Thymus (tissue), 11 donors: Measurements from ENCODE around the gene ZC3H12C. TPM values are rescaled to one million over a fixed set of nuclear protein-coding genes. Genes with fewer than 3 reads are reported as not detected.
A peak's percentile ranks its signal among the peaks of the same experiment; 100 is the strongest.
"Not testable (repeated sequence)": the region's sequence is repeated elsewhere in the genome, so short reads cannot be mapped to it uniquely, and the experiment has no call there.

ENCODE experiments used
- DNase-seq, 9 donors: peaks; one replicate each; pipeline ENCODE4 v3.0.0-alpha.2; 2013; ENCODE audit warnings: low spot score in 9 of 9, low read depth in 6 of 9, missing footprints in 1 of 9
- H3K27ac ChIP-seq, 2 donors: one replicate each; pipeline ENCODE4 v1.5.1; 2013; ENCODE audit warnings: control low read depth in 1 of 2, low read depth in 1 of 2, low read length in 1 of 2, mild to moderate bottlenecking in 1 of 2, moderate library complexity in 1 of 2
- H3K27me3 ChIP-seq, 2 donors: one replicate each; pipeline ENCODE4 v1.5.1; 2013; ENCODE audit warnings: low read length in 1 of 2; ENCODE audit not compliant: control insufficient read depth in 2 of 2, insufficient read depth in 1 of 2
- H3K36me3 ChIP-seq, 2 donors: one replicate each; pipeline ENCODE4 v1.5.1; 2013; ENCODE audit warnings: low read length in 1 of 2, mild to moderate bottlenecking in 1 of 2, moderate library complexity in 1 of 2; ENCODE audit not compliant: control insufficient read depth in 2 of 2, insufficient read depth in 2 of 2
- H3K4me1 ChIP-seq, 2 donors: one replicate each; pipeline ENCODE4 v1.5.1; 2013; ENCODE audit warnings: low read length in 2 of 2; ENCODE audit not compliant: control insufficient read depth in 2 of 2, insufficient read depth in 2 of 2
- H3K4me3 ChIP-seq, 2 donors: one replicate each; pipeline ENCODE4 v1.5.1; 2013; ENCODE audit warnings: low read length in 2 of 2, control low read depth in 1 of 2, mild to moderate bottlenecking in 1 of 2
- H3K9me3 ChIP-seq, 2 donors: one replicate each; pipeline ENCODE4 v1.5.1; 2013; ENCODE audit warnings: low read length in 1 of 2, mild to moderate bottlenecking in 1 of 2; ENCODE audit not compliant: control insufficient read depth in 2 of 2, insufficient read depth in 1 of 2
- WGBS: extraction: QIAGEN DNeasy Blood & Tissue Kit; methylation state at CpG from one replicate; pipeline ENCODE4 v1.1.7; 2013; 5-methylcytosine and 5-hydroxymethylcytosine counted together
- polyA plus RNA-seq: library from polyadenylated mRNA; stranded (reverse); fragments of 200-250 nt; gene quantifications from one replicate; pipeline ENCODE4 v1.2.3, GENCODE V29; 2013
- total RNA-seq: library from RNA; stranded (reverse); fragments of 120-200 nt; gene quantifications from one replicate; pipeline ENCODE4 v1.2.4, GENCODE V29; 2013
- donor health status: healthy.

The ZC3H12C gene
- total and polyA plus RNA-seq, 2 donors, result 2.6 to 3.0 TPM

DNA sequence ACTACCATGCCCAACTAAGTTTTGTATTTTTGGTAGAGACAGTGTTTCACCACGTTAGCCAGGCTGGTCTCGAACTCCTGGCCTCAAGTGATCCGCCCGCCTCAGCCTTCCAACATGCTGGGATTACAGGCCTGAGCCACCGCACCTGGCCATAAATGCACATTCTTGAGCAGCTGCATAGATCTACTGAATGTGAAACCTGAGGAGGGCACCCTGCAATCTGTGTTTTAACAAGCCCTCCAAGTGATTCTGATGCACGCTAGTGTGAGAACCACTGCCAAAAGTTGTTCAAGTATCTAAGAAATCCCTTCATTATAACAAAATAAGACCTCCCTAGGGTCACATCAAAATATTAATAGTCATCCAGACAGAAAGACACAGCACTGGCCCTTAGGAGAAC lies 113.9 kb downstream of the ZC3H12C start:
- Histone ChIP-seq H3K36me3 (no peaks in the 10 kb centered on the region), H3K4me3 (no peak overlapping the region), H3K27me3 (no peaks in the 10 kb centered on the region), H3K4me1 (no peaks in the 10 kb centered on the region), H3K27ac (no peak overlapping the region), H3K9me3 (peaks cover 0 to 4% of the 10 kb centered on the region in 2 donors)
- no peak for DNase-seq
- WGBS, result 96% methylated on average over 6 of the region's 6 CpGs

DNA sequence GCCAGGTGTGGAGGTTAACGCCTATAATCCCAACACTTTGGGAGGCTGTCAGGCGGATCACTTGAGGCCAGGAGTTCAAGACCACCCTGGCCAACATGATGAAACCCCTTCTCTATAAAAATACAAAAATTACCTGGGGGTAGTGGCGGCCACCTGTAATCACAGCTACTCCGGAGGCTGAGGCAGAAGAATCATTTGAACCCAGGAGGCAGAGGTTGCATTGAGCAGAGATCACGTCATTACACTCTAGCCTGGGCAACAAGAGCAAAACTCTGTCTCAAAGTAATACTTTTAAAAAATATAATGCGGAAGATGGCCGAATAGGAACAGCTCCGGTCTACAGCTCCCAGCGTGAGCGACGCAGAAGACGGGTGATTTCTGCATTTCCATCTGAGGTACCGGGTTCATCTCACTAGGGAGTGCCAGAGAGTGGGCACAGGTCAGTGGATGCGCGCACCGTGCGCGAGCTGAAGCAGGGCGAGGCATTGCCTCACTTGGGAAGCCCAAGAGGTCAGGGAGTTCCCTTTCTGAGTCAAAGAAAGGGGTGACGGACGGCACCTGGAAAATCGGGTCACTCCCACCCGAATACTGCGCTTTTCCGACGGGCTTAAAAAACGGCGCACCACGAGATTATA lies 115.6 kb downstream of the ZC3H12C start:
- not testable (repeated sequence) for H3K4me3 ChIP-seq, H3K27ac ChIP-seq

DNA sequence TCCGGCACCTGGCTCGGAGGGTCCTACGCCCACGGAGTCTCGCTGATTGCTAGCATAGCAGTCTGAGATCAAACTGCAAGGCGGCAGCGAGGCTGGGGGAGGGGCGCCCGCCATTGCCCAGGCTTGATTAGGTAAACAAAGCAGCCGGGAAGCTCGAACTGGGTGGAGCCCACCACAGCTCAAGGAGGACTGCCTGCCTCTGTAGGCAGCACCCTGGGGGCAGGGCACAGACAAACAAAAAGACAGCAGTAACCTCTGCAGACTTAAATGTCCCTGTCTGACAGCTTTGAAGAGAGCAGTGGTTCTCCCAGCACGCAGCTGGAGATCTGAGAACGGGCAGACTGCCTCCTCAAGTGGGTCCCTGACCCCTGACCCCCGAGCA lies 116.1 kb downstream of the ZC3H12C start:
- H3K4me1 ChIP-seq, H3K4me3 ChIP-seq, DNase-seq, H3K27ac ChIP-seq, H3K9me3 ChIP-seq, H3K36me3 ChIP-seq, H3K27me3 ChIP-seq: not testable (repeated sequence)
- 36% methylated on average over 8 of the region's 14 CpGs for WGBS

More for the DNA sequence above, 115.6 kb downstream of the ZC3H12C start:
- peak in 1 of 9 donors; percentile 15 for DNase-seq
- H3K36me3 ChIP-seq, H3K27me3 ChIP-seq, H3K9me3 ChIP-seq, H3K4me1 ChIP-seq: not testable (repeated sequence)
- WGBS, result 73% methylated on average over 24 of the region's 29 CpGs

DNA sequence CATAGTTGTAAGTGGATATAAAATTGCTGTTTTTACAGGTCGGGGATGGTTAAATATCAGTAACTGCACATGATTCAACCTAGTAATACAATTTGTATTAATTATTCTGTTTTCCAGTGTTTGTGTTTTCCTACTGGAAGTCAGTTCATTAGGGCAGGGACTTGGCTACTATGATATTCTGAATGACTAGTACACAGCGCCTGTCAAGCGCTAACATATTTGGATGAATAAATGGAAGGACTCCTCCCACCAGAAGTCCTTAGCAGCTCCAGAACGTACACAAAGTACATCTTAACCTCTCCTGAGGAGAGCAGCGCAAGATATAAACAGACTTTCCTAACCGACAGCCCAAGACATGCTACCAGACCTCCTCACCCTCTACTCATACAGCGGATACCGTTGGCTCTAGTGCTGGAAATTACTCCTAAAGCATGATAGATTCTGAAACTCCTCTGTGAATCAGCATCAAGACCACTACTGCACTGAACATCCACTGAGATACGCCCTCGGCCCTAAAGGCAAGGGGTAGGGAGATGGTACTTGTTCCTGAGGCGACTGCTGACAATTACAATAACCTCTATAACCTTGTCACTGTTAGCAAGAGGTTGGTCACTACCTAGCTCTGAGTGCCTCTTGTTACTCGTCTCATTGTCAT lies 124.2 kb downstream of the ZC3H12C start:
- whole genome bisulfite sequencing, result 96% methylated on average over 12 of the region's 12 CpGs
- no peak overlapping the region for H3K27ac ChIP-seq

DNA sequence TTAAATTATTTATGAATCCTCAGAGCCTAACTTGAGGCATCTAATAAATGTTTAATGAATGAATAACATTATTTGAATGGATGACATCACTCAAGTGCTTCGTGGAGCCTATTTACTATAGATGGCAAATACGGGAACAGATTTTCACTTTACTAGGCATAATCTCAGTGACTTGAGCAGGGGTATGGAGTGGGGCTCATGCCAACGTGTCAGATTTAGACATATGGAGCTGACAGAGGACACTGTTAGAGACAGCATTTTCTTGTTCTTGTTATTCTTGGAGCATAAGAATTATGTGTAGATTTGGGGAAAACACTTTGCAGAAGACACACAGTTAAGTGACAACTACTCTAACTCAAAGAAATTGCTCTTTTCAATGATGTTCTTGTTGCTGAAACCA lies 124.7 kb downstream of the ZC3H12C start:
- no peak overlapping the region for H3K4me3 ChIP-seq
- H3K27me3 ChIP-seq, result no peaks in the 10 kb centered on the region
- H3K9me3 ChIP-seq, result no peaks in the 10 kb centered on the region
- DNase-seq, result no peak
- WGBS, result 88% methylated on average over 3 of the region's 3 CpGs
- H3K36me3 ChIP-seq, result no peaks in the 10 kb centered on the region
- no peaks in the 10 kb centered on the region for H3K4me1 ChIP-seq
- no peak overlapping the region for H3K27ac ChIP-seq

More for the DNA sequence above, 124.2 kb downstream of the ZC3H12C start:
- Histone ChIP-seq H3K27me3 (no peaks in the 10 kb centered on the region), H3K4me1 (no peaks in the 10 kb centered on the region), H3K4me3 (no peak overlapping the region), H3K9me3 (no peaks in the 10 kb centered on the region), H3K36me3 (no peaks in the 10 kb centered on the region)
- DNase-seq, result no peak

DNA sequence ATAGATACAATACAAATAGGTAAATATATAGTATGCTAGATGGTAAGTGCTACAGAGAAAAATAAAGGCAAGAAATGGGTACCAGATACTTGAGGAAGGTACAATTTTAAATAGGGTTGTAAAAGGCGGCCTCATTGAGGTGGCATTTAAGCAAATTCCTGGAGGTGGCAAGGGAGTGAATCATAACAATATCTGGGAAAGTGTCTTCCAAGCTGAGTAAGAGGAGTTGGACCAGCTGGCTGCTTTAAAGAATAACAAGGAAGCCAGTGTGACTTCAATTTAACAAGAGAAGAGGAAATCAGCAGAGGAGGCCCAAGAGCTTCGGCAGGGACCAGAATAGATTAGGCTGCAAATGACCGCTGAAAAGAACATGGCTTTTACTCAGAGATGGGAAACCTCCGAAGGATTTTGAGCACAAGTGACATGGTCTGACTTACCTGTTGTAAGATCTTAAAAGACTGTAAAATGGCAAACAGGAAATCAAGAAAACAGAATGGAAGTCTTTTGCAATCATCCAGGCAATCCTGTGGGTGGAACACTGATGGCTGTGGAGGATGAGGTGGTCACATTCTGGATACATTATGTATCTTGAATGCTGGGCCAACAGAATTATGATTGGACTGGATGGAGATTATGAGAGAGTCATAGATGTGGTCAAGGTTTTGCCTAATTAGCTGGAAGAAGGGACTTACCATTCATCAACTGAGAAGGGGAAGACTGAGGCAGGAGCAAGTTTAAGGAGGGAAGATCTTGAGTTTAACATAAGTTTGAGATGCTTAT lies 126.0 kb downstream of the ZC3H12C start:
- H3K4me1 ChIP-seq, result no peaks in the 10 kb centered on the region
- H3K27me3 ChIP-seq, result no peaks in the 10 kb centered on the region
- no peak for DNase-seq
- H3K27ac ChIP-seq, result no peak overlapping the region
- no peaks in the 10 kb centered on the region for H3K36me3 ChIP-seq
- no peaks in the 10 kb centered on the region for H3K9me3 ChIP-seq
- 98% methylated on average over 4 of the region's 4 CpGs for WGBS
- H3K4me3 ChIP-seq, result no peak overlapping the region

Other genes with a start within 250 kb of the ZC3H12C start
- gene RDX, start 203.2 kb downstream of the ZC3H12C start, total RNA-seq, result 24.1 TPM
- gene RDX, start 203.2 kb downstream of the ZC3H12C start, polyA plus RNA-seq, result 23.5 TPM